NCI-H2107 (cell line): ENCODE results near the gene ANKRD34A.

Source experiments
- DNase-seq: peaks from one replicate; lab custom pipeline; 2025; lab: John Stamatoyannopoulos, UW

ANKRD34A gene

GRCh38 chr1:145965119-145965744 lies 857 bp upstream of the ANKRD34A start:
- DNase-seq = no peak

- no peak for DNase-seq
These were observed 933 bp downstream of the ANKRD34A start for GRCh38 chr1:145963265-145964019.

- DNase-seq = no peak
These were observed 1.9 kb downstream of the ANKRD34A start for GRCh38 chr1:145962157-145963102.

- DNase-seq = no peak
These were observed 2.8 kb downstream of the ANKRD34A start for GRCh38 chr1:145961425-145962156.

- no peak for DNase-seq
These were observed 3.3 kb downstream of the ANKRD34A start for GRCh38 chr1:145961109-145961424.

GRCh38 chr1:145960468-145961108 lies 3.8 kb downstream of the ANKRD34A start:
- DNase-seq = peak; percentile 50

GRCh38 chr1:145959957-145960467 lies 4.4 kb downstream of the ANKRD34A start:
- DNase-seq = no peak

GRCh38 chr1:145959333-145959732 lies 5.0 kb downstream of the ANKRD34A start:
- DNase-seq = no peak

GRCh38 chr1:145958734-145959133 lies 5.6 kb downstream of the ANKRD34A start:
- DNase-seq = no peak

- peak; percentile 97 for DNase-seq
These were observed 6.7 kb downstream of the ANKRD34A start, which contains the start of gene LIX1L for GRCh38 chr1:145957443-145958319. TSS of gene LIX1L (minus strand) at chr1:145958017. CDS start at chr1:145957927, 90 bp downstream.

GRCh38 chr1:145956781-145957442 lies 7.5 kb downstream of the ANKRD34A start:
- no peak for DNase-seq

GRCh38 chr1:145956361-145956760 lies 8.0 kb downstream of the ANKRD34A start:
- DNase-seq = no peak

- no peak for DNase-seq
These were observed 8.9 kb downstream of the ANKRD34A start for GRCh38 chr1:145955436-145955835.

GRCh38 chr1:145953861-145954260 lies 10.5 kb downstream of the ANKRD34A start:
- DNase-seq = no peak

GRCh38 chr1:145952903-145953302 lies 11.5 kb downstream of the ANKRD34A start:
- DNase-seq = no peak

- no peak for DNase-seq
These were observed 12.8 kb downstream of the ANKRD34A start for GRCh38 chr1:145951526-145951925.

GRCh38 chr1:145949219-145949618 lies 15.2 kb downstream of the ANKRD34A start:
- DNase-seq = no peak

GRCh38 chr1:145947551-145947950 lies 16.8 kb downstream of the ANKRD34A start:
- no peak for DNase-seq

GRCh38 chr1:145946477-145946986 lies 17.8 kb downstream of the ANKRD34A start:
- no peak for DNase-seq
